GM12873 (cell line): ENCODE measurements around the gene S1PR3.

Experiments used
- CTCF ChIP-seq: IDR thresholded peaks from 2 replicates; pipeline ENCODE4 v1.5.1; 2012; ENCODE audit warnings: low read depth, mild to moderate bottlenecking, moderate library complexity, low read length, control low read depth; ENCODE audit not compliant: insufficient read depth; ENCODE audit errors: missing control alignments

Gene S1PR3

DNA sequence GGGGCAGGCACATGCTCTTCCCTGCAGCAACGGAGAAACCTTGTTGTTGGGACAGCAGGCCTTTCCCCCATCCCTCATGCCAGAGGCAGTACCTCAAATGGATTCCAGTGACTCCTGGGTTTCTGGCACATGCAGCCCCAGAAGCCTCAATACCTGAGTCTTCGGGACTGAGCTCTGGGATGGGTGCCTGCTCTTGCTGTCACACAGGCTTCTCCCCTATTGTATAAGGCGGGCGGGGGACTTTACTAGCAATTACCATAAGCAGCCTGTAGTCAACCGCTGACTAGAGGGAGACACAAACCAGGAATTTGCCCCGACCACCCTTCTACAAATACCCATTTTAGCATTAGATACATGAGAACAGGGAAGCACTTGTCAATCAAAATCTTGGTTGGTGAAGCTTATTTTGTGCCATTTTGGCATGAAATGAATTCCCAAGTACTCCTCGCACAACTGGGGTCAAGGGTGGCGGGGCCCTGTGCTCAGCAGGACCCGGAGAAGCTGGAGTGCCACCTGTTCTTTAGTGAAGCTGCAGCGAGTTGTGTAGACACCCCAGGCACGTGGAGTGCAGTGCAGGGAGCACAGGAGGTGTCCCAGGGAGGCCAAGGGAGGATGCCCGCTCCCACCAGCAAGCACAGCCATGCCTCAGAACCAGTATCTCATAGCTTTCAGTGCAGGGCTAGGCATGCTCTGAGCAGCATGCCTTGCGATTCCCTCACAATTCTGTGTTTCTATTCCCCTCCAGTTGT is 21.2 kb downstream of the S1PR3 start:
- TF ChIP-seq CTCF, result no peak

- TF ChIP-seq CTCF, result no peak
Measured at GRCh38 chr9:89013660-89014059, 22.4 kb downstream of the S1PR3 start.

GRCh38 chr9:89014153-89014552 is 22.9 kb downstream of the S1PR3 start:
- no peak for TF ChIP-seq CTCF

- no peak for TF ChIP-seq CTCF
Measured at GRCh38 chr9:89015336-89015735, 24.1 kb downstream of the S1PR3 start.

- no peak for TF ChIP-seq CTCF
Measured at GRCh38 chr9:89020754-89021153, 29.5 kb downstream of the S1PR3 start.

DNA sequence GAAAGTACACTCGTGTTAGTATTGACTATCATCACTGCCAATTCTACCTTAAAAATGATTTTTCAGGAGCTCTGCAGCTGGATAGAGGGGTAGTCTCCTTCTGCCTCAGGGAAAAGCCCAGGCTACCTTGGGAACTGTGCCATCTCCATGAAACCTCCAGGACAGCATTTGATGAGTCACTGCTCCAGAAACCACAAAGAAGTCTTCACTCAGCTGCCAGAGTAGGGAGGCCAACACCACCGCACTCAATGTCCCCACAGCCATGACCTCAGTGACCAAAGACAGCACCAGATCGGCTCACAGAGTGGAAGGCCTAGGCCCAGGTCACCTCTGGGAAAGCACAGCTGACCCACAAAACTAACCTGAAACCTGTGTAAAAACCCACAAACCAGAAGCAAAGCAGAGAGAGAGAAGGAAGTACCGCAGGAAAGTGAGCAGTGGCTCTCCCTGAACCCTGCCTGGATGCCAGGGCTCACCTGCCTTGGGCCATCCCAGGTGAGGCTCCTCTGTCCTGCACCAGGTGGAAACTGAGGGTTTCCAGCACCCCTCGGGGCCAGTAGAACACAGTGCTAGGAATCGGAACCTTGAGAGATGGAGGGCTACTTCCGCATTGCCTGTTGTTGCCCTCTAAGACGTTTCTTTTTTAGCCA is 30.0 kb downstream of the S1PR3 start:
- TF ChIP-seq CTCF, result no peak

DNA sequence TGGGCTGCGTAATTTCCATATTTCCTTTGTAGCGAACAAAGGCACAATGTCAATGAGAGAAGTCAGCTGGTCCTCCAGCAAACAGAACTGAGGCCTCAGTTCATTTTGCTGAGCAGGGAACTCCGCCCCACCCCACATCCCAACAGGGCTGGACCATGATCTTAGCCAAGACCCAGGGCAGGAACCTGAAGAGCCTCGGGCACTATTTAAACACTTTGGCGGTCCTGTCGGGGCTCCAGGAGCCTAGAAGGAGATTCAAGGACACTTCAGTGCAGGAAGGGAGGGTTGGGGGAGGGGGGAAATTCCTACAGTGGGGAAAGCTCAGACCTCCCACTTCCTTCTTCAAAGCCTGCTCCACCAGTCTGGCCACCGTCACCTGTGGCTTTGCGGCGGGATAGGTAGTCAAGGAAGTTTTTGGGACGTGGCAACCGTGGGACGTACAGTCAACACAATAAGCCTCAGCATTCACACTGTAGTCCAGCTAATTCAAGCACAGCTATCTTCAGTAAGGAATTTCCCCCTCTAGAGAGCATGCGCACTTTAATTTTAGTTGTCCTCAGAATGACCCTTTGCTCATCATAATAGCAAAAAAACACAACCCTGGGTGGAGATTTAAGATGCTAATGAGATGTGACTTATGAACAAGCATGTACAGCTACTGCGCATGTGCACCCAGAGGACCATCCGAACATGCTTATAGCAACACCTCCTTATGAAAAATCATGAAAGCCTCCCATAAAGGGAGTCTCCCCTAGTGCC is 30.9 kb downstream of the S1PR3 start:
- TF ChIP-seq CTCF, result no peak
